Ecto neural progenitor cell (in vitro differentiated cells): ENCODE results near the gene LCOR.

Source experiments
- DNase-seq: peaks from one replicate; pipeline ENCODE4 v3.0.0-alpha.2; 2018; ENCODE audit warnings: low spot score

Gene LCOR

DNA sequence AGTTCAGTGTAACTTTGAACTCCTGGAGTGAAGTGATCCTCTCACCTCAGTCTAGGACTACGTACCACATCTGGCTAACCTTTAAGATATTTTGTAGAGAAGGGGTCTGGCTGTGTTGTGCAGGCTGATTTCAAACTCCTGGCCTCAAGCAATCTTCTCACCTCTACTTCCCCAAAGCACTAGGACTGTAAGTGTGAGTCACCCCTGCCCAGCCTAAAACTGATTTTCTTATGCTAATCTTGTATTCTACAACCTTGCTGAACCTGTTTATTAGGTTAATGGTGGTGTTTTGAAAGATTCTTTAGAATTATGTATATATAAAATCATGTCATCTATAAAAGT lies 58.0 kb downstream of the LCOR start:
- no peak for DNase-seq

DNA sequence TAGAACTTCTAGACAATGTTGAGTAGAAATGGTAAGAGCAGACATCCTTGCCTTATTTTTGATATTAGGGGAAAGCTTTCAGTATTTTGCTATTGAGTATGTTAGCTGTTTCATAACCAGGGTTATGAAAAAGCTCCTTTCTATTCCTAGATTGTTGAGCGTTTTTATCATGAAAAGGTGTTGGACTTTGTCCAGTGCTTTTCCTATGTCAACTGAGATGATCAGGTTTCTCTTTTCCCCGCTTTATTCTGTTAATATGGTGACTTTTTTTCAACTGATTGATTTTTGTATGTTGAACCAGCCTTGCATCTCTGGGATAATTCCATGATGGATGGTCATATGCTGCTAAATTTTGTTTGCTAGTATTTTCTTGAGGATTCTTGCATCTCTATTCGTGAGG lies 58.5 kb downstream of the LCOR start:
- DNase-seq = no peak

- DNase-seq = no peak
Observed at GRCh38 chr10:96891840-96892239, 59.7 kb downstream of the LCOR start.

GRCh38 chr10:96895662-96896424 lies 63.7 kb downstream of the LCOR start:
- DNase-seq = no peak

DNA sequence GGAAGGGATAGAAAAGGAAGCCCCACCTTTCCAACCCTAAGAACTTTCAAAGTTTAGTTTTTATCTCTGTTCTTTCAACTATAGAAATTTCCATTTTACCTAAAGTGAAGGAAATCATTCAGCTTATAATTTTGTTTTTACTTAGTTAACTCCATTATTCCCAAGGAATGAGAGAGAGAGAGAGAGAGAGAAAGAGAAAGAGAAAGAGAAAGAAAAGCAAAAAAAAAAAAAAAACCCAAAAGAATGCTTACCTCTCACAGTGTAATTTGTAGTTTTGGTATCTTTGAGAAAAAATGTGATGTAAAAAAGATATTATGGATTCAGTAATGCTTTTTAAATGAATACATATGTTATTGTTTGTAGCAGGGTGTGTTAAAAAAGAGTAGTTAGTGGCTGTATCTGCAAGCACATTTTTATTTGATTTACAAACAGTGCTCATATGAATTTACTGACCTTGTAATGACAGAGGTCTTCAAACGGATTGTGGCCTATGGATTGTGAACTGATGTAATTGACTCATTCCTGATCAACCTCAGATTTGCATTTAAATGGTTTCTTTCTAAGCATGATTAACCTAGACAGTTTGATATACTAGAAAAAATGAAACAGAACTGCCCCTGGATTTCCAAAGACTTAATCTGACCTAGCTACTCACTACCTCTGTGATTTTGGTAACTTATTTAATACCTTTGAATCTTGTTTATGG lies 64.9 kb downstream of the LCOR start:
- DNase-seq = no peak

- no peak for DNase-seq
Observed at GRCh38 chr10:96902117-96902516, 70.0 kb downstream of the LCOR start.

DNA sequence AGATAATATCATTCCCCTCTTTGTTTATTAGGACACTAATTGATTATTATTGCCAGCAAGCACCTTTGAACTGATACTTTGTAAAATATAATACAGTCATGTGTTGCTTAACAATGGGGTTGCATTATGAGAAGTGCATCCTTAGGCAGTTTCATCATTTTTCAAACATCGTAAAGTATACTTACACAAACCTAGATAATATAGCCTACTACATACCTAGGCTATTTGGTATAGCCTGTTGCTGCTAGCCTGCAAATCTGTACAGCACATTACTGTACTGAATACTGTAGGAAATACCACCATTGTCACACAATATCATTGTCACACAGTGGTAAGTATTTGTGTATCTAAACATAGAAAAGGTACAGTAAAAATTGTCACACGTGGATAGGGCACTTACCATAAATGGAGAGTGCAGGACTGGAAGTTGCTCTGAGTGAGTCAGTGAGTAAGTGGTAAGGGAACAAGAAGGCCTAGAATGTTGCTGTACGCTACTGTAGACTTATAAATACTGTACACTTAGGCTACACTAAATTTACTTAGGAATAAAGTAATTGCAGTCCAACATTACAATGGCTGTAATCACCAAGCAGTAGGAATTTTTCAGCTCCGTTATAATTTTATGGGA lies 70.7 kb downstream of the LCOR start:
- no peak for DNase-seq

GRCh38 chr10:96904648-96905047 lies 72.5 kb downstream of the LCOR start:
- no peak for DNase-seq

GRCh38 chr10:96906864-96907263 lies 74.8 kb downstream of the LCOR start:
- no peak for DNase-seq

GRCh38 chr10:96910488-96911395 lies 78.6 kb downstream of the LCOR start:
- no peak for DNase-seq

GRCh38 chr10:96912405-96912804 lies 80.3 kb downstream of the LCOR start:
- no peak for DNase-seq

- DNase-seq = no peak
Observed at GRCh38 chr10:96913906-96914305, 81.8 kb downstream of the LCOR start.

- DNase-seq = no peak
Observed at GRCh38 chr10:96917628-96918027, 85.5 kb downstream of the LCOR start.

DNA sequence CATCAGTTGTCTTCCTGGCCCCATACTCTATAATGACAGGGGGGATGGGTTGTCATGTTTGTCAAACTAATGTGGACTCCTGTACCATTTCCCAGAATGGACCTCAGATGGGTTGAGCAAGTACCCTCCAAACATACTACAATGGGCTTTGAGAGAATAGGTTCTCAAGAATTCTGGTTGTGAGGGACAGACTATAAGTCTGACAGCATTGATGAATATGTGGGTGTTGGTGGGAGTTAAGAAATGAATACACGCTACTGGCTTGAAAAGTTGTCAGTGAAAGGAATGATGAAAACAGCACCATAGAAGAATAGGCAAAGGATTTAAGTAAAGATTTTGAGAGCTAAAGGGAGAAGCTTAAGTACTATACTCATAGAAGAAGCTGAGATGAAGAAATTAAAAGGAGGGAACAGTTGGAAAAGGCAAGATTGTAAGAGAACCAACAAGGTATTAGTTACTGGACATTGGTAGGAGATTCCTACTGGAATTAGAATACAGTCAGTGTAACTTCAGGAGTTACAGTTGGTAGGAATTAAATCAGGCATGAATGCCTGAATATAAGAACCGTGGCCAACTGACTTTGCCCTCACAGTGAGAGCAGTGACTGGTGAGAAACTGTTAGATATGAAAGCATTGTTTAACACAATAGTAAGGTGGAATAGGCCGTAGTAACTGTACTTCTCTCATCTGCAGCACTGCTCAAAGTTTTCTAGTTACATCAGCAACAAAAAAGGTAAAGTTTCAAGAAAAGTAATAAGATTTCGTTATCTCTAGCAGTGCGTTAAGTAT lies 86.3 kb downstream of the LCOR start:
- no peak for DNase-seq

GRCh38 chr10:96919785-96920430 lies 87.8 kb downstream of the LCOR start:
- DNase-seq = no peak

- no peak for DNase-seq
Observed at GRCh38 chr10:96921655-96922054, 89.6 kb downstream of the LCOR start.

- DNase-seq = no peak
Observed at GRCh38 chr10:96922978-96923948, 91.2 kb downstream of the LCOR start.

DNA sequence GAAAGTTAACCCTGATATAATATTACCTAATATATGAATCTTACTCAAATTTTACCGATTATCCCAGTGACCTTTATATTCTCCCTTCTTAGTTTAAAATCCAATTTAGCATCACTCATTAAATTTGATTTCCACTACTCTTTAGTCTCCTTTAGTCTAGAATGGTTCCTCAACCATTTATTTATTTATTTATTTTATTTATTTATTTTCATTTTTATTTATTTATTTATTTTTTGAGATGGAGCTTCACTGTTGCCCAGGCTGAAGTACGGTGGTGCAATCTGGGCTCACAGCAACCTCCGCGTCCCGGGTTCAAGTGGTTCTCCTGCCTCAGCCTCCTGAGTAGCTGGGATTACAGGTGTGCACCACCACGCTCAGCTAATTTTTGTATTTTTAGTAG lies 92.8 kb downstream of the LCOR start:
- no peak for DNase-seq

DNA sequence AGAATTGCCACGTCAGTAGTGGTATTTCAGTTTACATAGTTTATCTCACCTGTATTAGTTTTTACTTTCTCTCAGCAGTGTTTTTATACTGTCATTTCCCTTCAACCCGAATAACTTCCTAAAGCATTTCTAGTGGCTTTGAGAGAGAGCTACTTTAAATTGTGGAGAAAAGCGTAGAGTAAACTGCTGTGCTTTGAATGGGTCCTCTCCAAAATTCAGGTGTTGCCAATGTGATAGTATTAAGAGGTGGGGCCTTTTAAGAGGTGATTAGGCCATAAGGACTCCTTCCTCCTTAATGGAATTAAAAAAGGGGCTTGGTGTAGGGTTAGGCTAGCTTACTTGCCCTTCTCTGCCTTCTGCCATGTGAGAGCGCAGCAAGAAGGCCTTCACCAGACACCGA lies 98.4 kb downstream of the LCOR start:
- DNase-seq = no peak

DNA sequence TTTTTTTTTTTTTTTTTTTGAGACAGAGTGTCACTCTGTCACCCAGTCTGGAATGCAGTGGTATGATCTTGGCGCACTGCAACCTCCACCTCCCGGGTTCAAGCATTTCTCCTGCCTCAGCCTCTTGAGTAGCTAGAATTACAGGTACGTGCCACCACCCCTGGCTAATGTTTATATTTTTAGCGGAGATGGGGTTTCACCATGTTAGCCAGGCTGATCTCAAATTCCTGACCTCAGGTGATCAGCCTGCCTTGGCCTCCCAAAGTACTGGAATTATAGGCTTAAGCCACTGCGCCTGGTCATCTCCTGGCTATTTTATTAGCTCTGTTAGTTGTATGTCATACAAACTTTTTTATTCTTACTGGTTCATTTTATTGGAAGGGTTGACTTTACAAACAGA lies 103.0 kb downstream of the LCOR start:
- DNase-seq = no peak
